ENCODE results near the gene ZNF784.

ZNF784 gene

GRCh38 chr19:55623561-55623960 lies 805 bp downstream of the ZNF784 start:
- H3K4me3 ChIP-seq (ENCODE audit: low read length): peak overlapping the region; percentile 72
- H3K4me1 ChIP-seq (ENCODE audit: control insufficient read depth, insufficient read depth, low read length): peaks cover 29% of the 10 kb centered on the region
- no peak for DNase-seq (ENCODE audit: low read depth)
- H3K9ac ChIP-seq (ENCODE audit: low read length): peak overlapping the region; percentile 12
- H3K27me3 ChIP-seq (replicated peaks; ENCODE audit: control insufficient read depth, insufficient read depth, low read length): no peaks in the 10 kb centered on the region
- no peaks in the 10 kb centered on the region for H3K36me3 ChIP-seq (ENCODE audit: control insufficient read depth, insufficient read depth, low read length, severe bottlenecking)
- H3K9me3 ChIP-seq (ENCODE audit: control insufficient read depth, low read length): no peaks in the 10 kb centered on the region

GRCh38 chr19:55623130-55623529 lies 1.2 kb downstream of the ZNF784 start:
- Histone ChIP-seq H3K4me3 (ENCODE audit: low read length) (no peak overlapping the region), H3K4me1 (ENCODE audit: control insufficient read depth, insufficient read depth, low read length) (peaks cover 32% of the 10 kb centered on the region), H3K36me3 (ENCODE audit: control insufficient read depth, insufficient read depth, low read length, severe bottlenecking) (no peaks in the 10 kb centered on the region), H3K27me3 (replicated peaks; ENCODE audit: control insufficient read depth, insufficient read depth, low read length) (no peaks in the 10 kb centered on the region), H3K9me3 (ENCODE audit: control insufficient read depth, low read length) (no peaks in the 10 kb centered on the region), H3K9ac (ENCODE audit: low read length) (peak overlapping the region; percentile 12)
- no peak for DNase-seq (ENCODE audit: low read depth)

- no peak for DNase-seq (ENCODE audit: low read depth)
- Histone ChIP-seq H3K9ac (ENCODE audit: low read length) (no peak overlapping the region), H3K36me3 (ENCODE audit: control insufficient read depth, insufficient read depth, low read length, severe bottlenecking) (peaks cover 3% of the 10 kb centered on the region), H3K4me1 (ENCODE audit: control insufficient read depth, insufficient read depth, low read length) (peaks cover 32% of the 10 kb centered on the region), H3K4me3 (ENCODE audit: low read length) (no peak overlapping the region), H3K27me3 (replicated peaks; ENCODE audit: control insufficient read depth, insufficient read depth, low read length) (no peaks in the 10 kb centered on the region), H3K9me3 (ENCODE audit: control insufficient read depth, low read length) (no peaks in the 10 kb centered on the region)
Measured at GRCh38 chr19:55622242-55622969, 2.0 kb downstream of the ZNF784 start.

GRCh38 chr19:55621673-55622231 lies 2.6 kb downstream of the ZNF784 start:
- no peak overlapping the region for H3K4me3 ChIP-seq (ENCODE audit: low read length)
- H3K36me3 ChIP-seq (ENCODE audit: control insufficient read depth, insufficient read depth, low read length, severe bottlenecking): peaks cover 5% of the 10 kb centered on the region

GRCh38 chr19:55621205-55621672 lies 3.1 kb downstream of the ZNF784 start:
- H3K4me1 ChIP-seq (ENCODE audit: control insufficient read depth, insufficient read depth, low read length): peaks cover 32% of the 10 kb centered on the region
- no peaks in the 10 kb centered on the region for H3K27me3 ChIP-seq (replicated peaks; ENCODE audit: control insufficient read depth, insufficient read depth, low read length)
- no peaks in the 10 kb centered on the region for H3K9me3 ChIP-seq (ENCODE audit: control insufficient read depth, low read length)
- H3K4me3 ChIP-seq (ENCODE audit: low read length): no peak overlapping the region
- no peak for DNase-seq (ENCODE audit: low read depth)
- H3K9ac ChIP-seq (ENCODE audit: low read length): no peak overlapping the region
- peaks cover 10% of the 10 kb centered on the region for H3K36me3 ChIP-seq (ENCODE audit: control insufficient read depth, insufficient read depth, low read length, severe bottlenecking)

More at GRCh38 chr19:55621673-55622231, 2.6 kb downstream of the ZNF784 start:
- Histone ChIP-seq H3K4me1 (ENCODE audit: control insufficient read depth, insufficient read depth, low read length) (peaks cover 32% of the 10 kb centered on the region), H3K9ac (ENCODE audit: low read length) (no peak overlapping the region), H3K9me3 (ENCODE audit: control insufficient read depth, low read length) (no peaks in the 10 kb centered on the region), H3K27me3 (replicated peaks; ENCODE audit: control insufficient read depth, insufficient read depth, low read length) (no peaks in the 10 kb centered on the region)
- DNase-seq (ENCODE audit: low read depth): no peak

- no peaks in the 10 kb centered on the region for H3K9me3 ChIP-seq (ENCODE audit: control insufficient read depth, low read length)
- H3K9ac ChIP-seq (ENCODE audit: low read length): no peak overlapping the region
- peaks cover 32% of the 10 kb centered on the region for H3K4me1 ChIP-seq (ENCODE audit: control insufficient read depth, insufficient read depth, low read length)
- H3K4me3 ChIP-seq (ENCODE audit: low read length): no peak overlapping the region
- H3K27me3 ChIP-seq (replicated peaks; ENCODE audit: control insufficient read depth, insufficient read depth, low read length): no peaks in the 10 kb centered on the region
- peaks cover 14% of the 10 kb centered on the region for H3K36me3 ChIP-seq (ENCODE audit: control insufficient read depth, insufficient read depth, low read length, severe bottlenecking)
- DNase-seq (ENCODE audit: low read depth): no peak
Measured at GRCh38 chr19:55620410-55621204, 3.8 kb downstream of the ZNF784 start.

- Histone ChIP-seq H3K4me3 (ENCODE audit: low read length) (no peak overlapping the region), H3K4me1 (ENCODE audit: control insufficient read depth, insufficient read depth, low read length) (peaks cover 32% of the 10 kb centered on the region), H3K27me3 (replicated peaks; ENCODE audit: control insufficient read depth, insufficient read depth, low read length) (no peaks in the 10 kb centered on the region), H3K9me3 (ENCODE audit: control insufficient read depth, low read length) (no peaks in the 10 kb centered on the region), H3K9ac (ENCODE audit: low read length) (peak overlapping the region; percentile 54), H3K36me3 (ENCODE audit: control insufficient read depth, insufficient read depth, low read length, severe bottlenecking) (peaks cover 18% of the 10 kb centered on the region)
- peak; percentile 48 for DNase-seq (ENCODE audit: low read depth)
Measured at GRCh38 chr19:55619286-55619685, 5.1 kb downstream of the ZNF784 start.

- Histone ChIP-seq H3K9ac (ENCODE audit: low read length) (peak overlapping the region; percentile 54), H3K27me3 (replicated peaks; ENCODE audit: control insufficient read depth, insufficient read depth, low read length) (no peaks in the 10 kb centered on the region), H3K9me3 (ENCODE audit: control insufficient read depth, low read length) (no peaks in the 10 kb centered on the region), H3K4me3 (ENCODE audit: low read length) (no peak overlapping the region), H3K36me3 (ENCODE audit: control insufficient read depth, insufficient read depth, low read length, severe bottlenecking) (peaks cover 18% of the 10 kb centered on the region), H3K4me1 (ENCODE audit: control insufficient read depth, insufficient read depth, low read length) (peaks cover 26% of the 10 kb centered on the region)
- no peak for DNase-seq (ENCODE audit: low read depth)
Measured at GRCh38 chr19:55618426-55618825, 5.9 kb downstream of the ZNF784 start.

- Histone ChIP-seq H3K9me3 (ENCODE audit: control insufficient read depth, low read length) (no peaks in the 10 kb centered on the region), H3K36me3 (ENCODE audit: control insufficient read depth, insufficient read depth, low read length, severe bottlenecking) (peaks cover 18% of the 10 kb centered on the region), H3K4me1 (ENCODE audit: control insufficient read depth, insufficient read depth, low read length) (peaks cover 25% of the 10 kb centered on the region), H3K9ac (ENCODE audit: low read length) (no peak overlapping the region), H3K4me3 (ENCODE audit: low read length) (no peak overlapping the region), H3K27me3 (replicated peaks; ENCODE audit: control insufficient read depth, insufficient read depth, low read length) (no peaks in the 10 kb centered on the region)
- DNase-seq (ENCODE audit: low read depth): no peak
Measured at GRCh38 chr19:55617426-55617825, 6.9 kb downstream of the ZNF784 start.

- no peak overlapping the region for H3K4me3 ChIP-seq (ENCODE audit: low read length)
- DNase-seq (ENCODE audit: low read depth): no peak
- H3K36me3 ChIP-seq (ENCODE audit: control insufficient read depth, insufficient read depth, low read length, severe bottlenecking): peaks cover 18% of the 10 kb centered on the region
- no peaks in the 10 kb centered on the region for H3K9me3 ChIP-seq (ENCODE audit: control insufficient read depth, low read length)
- no peaks in the 10 kb centered on the region for H3K27me3 ChIP-seq (replicated peaks; ENCODE audit: control insufficient read depth, insufficient read depth, low read length)
- no peak overlapping the region for H3K9ac ChIP-seq (ENCODE audit: low read length)
- peaks cover 25% of the 10 kb centered on the region for H3K4me1 ChIP-seq (ENCODE audit: control insufficient read depth, insufficient read depth, low read length)
Measured at GRCh38 chr19:55616395-55616875, 7.9 kb downstream of the ZNF784 start.
